BE2C (cell line): ENCODE measurements around the gene SBF1.

Experiments
- DNase-seq: peaks from one replicate; pipeline ENCODE4 v3.0.0-alpha.2; 2020
- H3K27me3 ChIP-seq: fragments of 250-450 bp; sonication (Bioruptor Pico); 2 replicates; pipeline ENCODE4 v1.5.1; 2020; ENCODE audit warnings: mild to moderate bottlenecking
- H3K36me3 ChIP-seq: fragments of 250-450 bp; sonication (Bioruptor Pico); 2 replicates; pipeline ENCODE4 v1.5.1; 2020; ENCODE audit warnings: mild to moderate bottlenecking
- H3K4me1 ChIP-seq: fragments of 250-450 bp; sonication (Bioruptor Pico); 2 replicates; pipeline ENCODE4 v1.5.1; 2020
- H3K4me3 ChIP-seq: 2 replicates; pipeline ENCODE4 v1.5.1; 2011; ENCODE audit warnings: low read depth, low read length
- H3K9me3 ChIP-seq: fragments of 250-450 bp; sonication (Bioruptor Pico); 2 replicates; pipeline ENCODE4 v1.5.1; 2020
- CTCF ChIP-seq: IDR thresholded peaks from 2 replicates; pipeline ENCODE4 v1.5.1; 2012; ENCODE audit warnings: mild to moderate bottlenecking, low read depth, low read length

Gene SBF1

DNA sequence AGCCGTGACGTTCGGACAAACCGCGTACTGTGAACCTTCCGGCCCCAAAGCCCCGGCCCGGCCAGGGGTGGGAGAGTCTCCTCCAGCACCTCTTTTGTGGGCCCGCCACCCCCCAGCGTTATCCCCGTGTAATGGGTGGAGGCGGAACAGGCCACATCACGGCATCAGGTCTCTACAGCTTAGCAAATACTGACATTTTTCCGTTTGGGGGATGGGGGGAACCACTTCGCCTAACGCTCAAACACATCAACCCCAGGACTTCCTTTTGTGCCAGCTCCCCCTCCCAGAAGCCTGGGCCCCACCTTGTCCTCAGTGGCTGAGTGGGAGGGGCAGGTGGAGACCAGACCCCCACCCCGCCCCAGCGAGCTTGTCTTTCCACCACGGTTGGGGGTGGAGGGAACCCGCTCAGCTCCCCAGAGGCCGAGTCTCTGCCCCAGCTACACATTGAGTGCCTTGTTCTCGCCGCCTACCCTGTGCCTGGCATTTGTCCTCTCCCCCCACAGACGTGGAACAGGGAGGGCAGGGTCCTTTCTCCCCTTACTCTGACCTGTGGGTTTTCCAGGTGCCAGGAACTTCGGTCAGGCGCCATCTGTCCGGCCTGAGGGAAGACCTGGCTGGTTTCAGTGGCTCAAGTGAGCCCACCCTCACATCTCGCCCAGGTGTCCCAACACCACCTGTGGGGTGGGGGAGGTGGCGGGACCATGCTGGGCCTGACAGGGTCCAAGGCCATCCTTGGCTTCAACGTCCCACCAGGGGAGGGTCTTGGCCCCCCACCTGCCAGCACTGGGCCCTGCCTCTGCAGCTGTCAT lies 29.6 kb downstream of the SBF1 start:
- no peak for DNase-seq

DNA sequence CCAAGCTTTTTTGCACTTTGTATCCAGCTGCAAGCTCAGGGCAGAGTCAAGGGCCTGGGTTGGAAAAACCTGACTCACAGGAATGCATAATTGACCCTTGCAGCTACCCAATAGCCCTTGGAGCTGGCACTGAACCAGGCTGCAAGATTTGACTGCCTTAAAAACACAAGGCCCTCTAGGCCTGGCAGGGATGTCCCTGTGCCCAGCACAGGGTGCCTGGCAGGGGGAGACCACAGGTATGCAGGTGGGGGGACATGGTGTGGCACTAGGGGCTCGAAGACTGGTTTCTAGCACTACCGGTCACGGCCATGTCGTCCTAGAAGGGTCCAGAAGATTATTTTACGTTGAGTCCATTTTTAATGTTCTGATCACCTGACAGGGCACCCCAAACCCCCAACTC lies 30.2 kb downstream of the SBF1 start:
- H3K9me3 ChIP-seq = no peaks in the 10 kb centered on the region
- H3K4me1 ChIP-seq = no peaks in the 10 kb centered on the region
- H3K36me3 ChIP-seq = peaks cover 52% of the 10 kb centered on the region
- DNase-seq = no peak
- TF ChIP-seq CTCF = no peak
- no peaks in the 10 kb centered on the region for H3K27me3 ChIP-seq
- no peak overlapping the region for H3K4me3 ChIP-seq

More for the DNA sequence above, 29.6 kb downstream of the SBF1 start:
- peaks cover 52% of the 10 kb centered on the region for H3K36me3 ChIP-seq
- no peaks in the 10 kb centered on the region for H3K4me1 ChIP-seq
- H3K27me3 ChIP-seq = no peaks in the 10 kb centered on the region
- no peaks in the 10 kb centered on the region for H3K9me3 ChIP-seq
- no peak for TF ChIP-seq CTCF
- H3K4me3 ChIP-seq = no peak overlapping the region

DNA sequence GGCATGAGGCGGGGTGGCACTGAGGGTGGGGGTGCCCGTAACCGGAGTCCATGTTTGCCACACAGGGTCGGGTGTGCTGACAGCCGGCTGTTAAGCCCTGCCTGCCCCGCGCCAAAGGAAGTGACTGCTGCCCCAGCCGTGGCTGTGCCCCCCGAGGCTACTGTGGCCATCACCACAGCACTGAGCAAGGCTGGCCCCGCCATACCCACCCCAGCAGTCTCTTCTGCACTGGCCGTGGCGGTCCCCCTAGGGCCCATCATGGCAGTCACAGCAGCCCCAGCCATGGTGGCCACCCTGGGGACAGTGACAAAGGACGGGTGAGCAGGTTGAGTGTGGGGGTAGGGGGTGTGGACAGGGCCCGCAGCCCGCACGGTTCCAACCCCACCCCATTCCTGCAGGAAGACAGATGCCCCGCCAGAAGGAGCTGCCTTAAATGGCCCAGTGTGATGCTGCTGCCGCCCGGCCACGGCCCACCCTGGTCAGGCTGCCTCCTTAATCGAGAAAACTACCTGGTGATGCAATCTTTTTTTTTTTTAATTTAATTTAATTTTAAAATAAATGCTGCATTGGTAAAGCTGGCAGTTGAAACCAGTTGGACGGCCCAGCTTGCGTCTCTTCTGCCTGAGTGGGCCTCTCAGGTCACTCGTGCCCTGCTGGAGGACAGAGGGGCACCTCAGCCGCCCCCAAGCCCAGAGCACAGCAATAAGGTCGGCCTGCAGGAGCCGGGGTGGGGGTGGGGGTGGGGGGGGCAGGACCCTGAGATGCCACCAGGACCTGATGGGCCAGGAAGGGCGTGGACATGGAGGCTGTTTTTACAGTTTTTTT lies 30.8 kb downstream of the SBF1 start:
- DNase-seq = no peak
- H3K9me3 ChIP-seq = no peaks in the 10 kb centered on the region
- H3K4me1 ChIP-seq = no peaks in the 10 kb centered on the region
- TF ChIP-seq CTCF = no peak
- peaks cover 57% of the 10 kb centered on the region for H3K36me3 ChIP-seq
- no peaks in the 10 kb centered on the region for H3K27me3 ChIP-seq
- H3K4me3 ChIP-seq = no peak overlapping the region

DNA sequence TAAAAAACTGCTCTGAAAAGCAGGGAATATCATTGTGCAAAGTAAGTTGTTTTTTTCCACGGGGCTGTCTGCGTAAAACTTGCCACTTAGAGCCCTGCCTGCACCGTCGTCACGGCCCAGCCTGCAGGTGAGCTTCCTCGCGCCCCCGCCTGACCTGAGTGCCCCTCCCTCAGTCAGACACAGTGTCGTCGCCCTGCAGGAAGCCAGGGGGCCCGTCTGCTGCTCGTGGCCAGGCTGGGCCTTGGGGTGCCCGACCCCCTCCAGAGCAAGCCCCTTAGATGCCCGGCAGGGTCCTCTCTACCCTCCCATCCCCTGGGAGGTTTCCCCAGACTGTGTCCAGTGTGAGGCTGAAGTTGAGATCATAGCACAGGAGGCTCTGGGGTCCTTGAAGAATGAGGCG lies 31.6 kb downstream of the SBF1 start:
- no peak for TF ChIP-seq CTCF
- Histone ChIP-seq H3K9me3 (no peaks in the 10 kb centered on the region), H3K36me3 (peaks cover 58% of the 10 kb centered on the region), H3K4me1 (no peaks in the 10 kb centered on the region), H3K27me3 (no peaks in the 10 kb centered on the region), H3K4me3 (no peak overlapping the region)
- no peak for DNase-seq

DNA sequence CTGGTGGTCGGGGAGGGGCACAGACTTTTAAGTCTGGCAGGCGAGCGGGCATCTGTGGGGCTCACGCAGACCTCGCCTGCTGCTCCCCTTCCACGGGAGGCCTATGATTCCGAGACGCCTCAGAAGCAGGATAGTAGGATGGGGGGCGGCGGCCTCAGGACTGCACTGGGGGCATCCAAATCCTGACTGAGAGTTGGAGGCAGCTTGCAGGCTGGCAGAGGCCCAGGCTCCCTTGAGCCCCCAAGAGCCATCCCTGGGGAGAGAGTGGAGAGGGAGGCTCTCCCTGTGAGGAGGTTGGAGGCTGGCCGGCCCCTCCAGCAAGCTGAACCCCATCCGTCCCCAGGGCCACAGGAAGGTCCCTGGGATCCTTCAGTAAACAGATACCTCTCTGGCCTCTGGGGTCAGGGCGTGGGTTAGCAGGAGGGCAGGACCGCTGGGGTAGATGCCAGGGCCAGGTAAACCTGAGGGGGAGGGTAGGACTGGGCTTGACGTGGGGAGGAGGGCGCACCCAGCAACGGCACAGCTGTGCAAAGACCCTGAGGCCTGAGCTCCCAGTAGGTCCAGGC lies 33.3 kb downstream of the SBF1 start:
- H3K36me3 ChIP-seq = peaks cover 56% of the 10 kb centered on the region
- no peaks in the 10 kb centered on the region for H3K4me1 ChIP-seq
- no peak for TF ChIP-seq CTCF

More for the DNA sequence above, 33.3 kb downstream of the SBF1 start:
- DNase-seq = peak; percentile 12
- H3K9me3 ChIP-seq = no peaks in the 10 kb centered on the region
- no peaks in the 10 kb centered on the region for H3K27me3 ChIP-seq
- H3K4me3 ChIP-seq = no peak overlapping the region
